Posterior vena cava (tissue), 2 donors: ENCODE measurements around the gene SNX5. TPM values are rescaled to one million over a fixed set of nuclear protein-coding genes. Genes with fewer than 3 reads are reported as not detected.
A peak's percentile ranks its signal among the peaks of the same experiment; 100 is the strongest.

ENCODE experiments used
- DNase-seq: peaks from one replicate; pipeline ENCODE4 v3.0.0-alpha.2; 2020; ENCODE audit warnings: low spot score
- intact Hi-C, 2 donors: fragments of 100-400 bp; cut with DNase I; formaldehyde crosslinking; loops; one replicate each; pipeline versions ENCODE4 v1.14.1 to v1.14.2; 2022 to 2023
- long read RNA-seq, 2 donors: library from polyadenylated mRNA; unstranded; transcript quantifications; one replicate each; pipeline ENCODE4 v2.0.0, GENCODE V29; 2020 to 2021
- total RNA-seq, 2 donors: library from RNA; stranded (reverse); fragmentation: NEBNext Ultra II Directional; extraction: Animal tissue kit (Norgen Biotek cat#: 25700); gene quantifications; one replicate each; pipeline ENCODE4 v1.2.1, GENCODE V29; 2021
- donor health status: DM: yes; HTN: yes; CAD: no.
- donor health status: DM: yes; HTN: yes; CAD: no.

Gene SNX5
- 10 to 100 TPM; 44.4 to 44.7 TPM for total RNA-seq
- long read RNA-seq, donor 1, transcript SNX5-201 (13 exons, 2,270 nt) = major isoform, 16 of 23 reads
- long read RNA-seq, donor 1, partial matches to known transcripts = 3 of 23 reads
- long read RNA-seq, donor 1, other reads (novel, unspliced or antisense) = 2 of 23 reads
- long read RNA-seq, donor 2, transcript SNX5-201 (13 exons, 2,270 nt) = major isoform, 58 of 98 reads
- long read RNA-seq, donor 2, transcript SNX5-202 (14 exons, 2,288 nt) = minor isoform, 15 of 98 reads
- long read RNA-seq, donor 2, partial matches to known transcripts = 18 of 98 reads
- long read RNA-seq, donor 2, other reads (novel, unspliced or antisense) = 7 of 98 reads

DNA sequence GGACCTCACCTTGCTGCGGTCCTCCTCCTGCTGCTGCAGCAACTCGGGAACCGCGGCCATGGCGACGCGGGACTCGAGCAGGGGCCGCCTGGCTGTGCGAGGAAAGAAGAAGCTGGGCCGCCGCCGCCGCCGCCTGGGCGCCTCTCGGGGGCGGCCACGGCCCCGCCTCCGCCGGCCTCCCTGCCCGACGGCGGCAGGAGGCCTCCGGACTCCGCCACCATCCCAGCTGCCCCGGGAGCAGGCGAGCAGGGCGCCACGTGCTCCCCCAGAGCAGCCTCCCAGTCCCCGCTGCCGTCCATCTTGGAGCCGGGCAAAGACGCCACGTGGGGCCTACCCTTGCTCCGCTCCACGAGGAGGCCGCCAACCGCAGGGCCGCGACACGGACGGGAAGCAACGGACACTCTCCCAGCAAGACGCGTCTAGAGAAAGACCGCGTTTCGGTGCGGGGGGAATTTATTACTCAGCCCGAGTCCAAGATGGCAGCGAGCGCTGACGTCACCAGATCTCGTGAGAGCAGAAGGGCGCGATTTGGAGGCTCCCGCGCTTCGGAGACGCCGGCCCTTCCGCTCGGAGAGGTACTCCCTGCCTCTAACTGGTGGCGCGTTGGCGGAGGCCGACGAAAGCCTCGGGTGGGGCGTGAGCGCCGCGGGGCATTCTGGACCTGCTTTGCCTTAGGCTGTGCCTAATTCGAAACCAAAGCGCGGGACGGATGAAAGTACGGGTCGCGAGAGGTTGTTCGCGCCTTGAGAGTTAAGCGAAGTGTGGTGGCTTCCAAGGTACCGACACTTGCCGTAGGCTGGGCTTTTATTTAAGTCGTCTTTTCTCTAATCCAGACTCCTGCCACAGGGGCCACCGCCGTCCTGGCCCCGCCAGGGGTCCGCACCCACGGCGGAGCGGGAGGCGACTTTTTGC is at the start of gene SNX5, which contains the start of gene MGME1:
Gene SNX5 (minus strand): TSS at position 429 of the 912 bp plus-strand sequence. CDS start 369 bp downstream, at position 60.
Gene MGME1 (plus strand): TSS at position 653 of the 912 bp plus-strand sequence. CDS start 842 bp downstream, outside the sequence.
- peak; percentile 100 for DNase-seq
- intact Hi-C loops = no loop called here

DNA sequence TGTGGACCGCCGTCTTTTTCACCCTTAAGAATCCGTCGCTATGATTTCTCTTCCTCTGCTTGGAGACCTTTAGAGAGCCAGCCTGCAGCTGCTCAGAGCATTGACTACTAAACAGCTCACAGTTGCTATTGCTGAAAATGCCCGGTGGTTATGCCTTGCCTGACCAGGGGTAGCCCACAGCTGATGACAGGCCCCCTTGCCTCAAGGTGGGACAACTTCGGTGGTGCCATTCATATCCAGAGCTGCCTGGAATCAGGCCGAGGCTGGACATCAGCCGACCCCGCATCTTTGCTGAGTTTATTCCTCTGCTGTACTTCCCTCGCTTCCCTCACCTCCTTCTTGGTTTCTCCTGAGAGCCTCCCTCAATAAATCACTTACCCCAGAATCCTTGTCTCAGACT is 49.5 kb upstream of the SNX5 start:
- DNase-seq = no peak
- intact Hi-C loops = no loop called here

DNA sequence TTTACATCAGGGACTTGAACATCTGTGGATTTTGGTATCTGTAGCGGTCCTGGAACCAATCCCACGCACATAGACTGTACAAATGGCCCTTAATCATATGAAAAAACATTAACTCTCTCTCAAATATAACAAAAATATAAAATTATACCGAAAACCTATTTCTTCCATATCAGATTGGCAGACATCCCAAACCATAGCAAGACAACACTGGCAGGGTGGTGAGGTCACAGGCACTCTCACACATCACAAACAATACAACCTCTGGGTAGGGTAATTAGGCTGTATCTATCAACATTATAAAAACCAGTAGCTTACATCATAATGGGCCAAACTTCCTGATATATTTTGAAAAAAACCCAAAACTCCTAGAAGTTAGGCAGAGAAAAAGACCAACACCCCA is 48.2 kb upstream of the SNX5 start:
- intact Hi-C loops = no loop called here
- DNase-seq = no peak

DNA sequence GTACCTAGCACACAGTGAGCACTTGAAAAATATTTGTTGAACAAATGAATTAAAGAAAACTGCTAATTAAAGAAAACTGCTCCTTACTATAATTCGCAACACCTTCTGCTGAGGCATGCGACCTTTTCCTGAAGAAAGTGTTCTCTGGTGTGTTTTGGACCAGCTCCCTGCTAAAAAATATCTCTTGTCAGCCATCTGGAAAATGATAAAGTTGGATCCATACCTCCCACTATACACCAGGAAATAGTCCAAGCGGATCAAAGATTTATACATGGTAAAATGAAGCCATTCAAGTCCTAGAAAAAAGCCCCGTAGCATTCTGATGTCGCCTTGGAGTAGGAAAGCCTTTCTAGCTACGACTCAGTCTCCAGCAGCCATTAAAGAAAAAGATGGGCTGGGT is 45.8 kb upstream of the SNX5 start:
- DNase-seq = no peak
- intact Hi-C loops = loop anchor here in 1 of 2 donors (1.0 kb wide), 1 partner anchor 17 kb away; no protein-coding TSS in a partner anchor

DNA sequence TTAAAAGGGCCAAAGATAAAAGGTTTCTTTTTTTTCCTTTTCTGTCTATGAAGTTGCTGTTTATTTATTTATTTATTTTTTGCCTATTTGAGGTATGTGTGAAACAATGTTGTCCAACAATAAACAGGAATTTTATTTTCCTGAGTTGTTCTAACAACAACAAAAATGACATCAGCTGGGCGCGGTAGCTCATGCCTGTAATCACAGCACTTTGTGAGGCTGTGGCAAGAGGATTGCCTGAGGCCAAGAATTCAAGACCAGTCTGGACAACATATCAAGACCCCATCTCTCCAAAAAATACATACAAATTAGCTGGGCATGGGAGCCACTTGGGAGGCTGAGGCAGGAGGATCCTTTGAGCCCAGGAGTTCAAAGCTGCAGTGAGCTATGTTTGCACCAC is 44.3 kb upstream of the SNX5 start:
- intact Hi-C loops = no loop called here
- DNase-seq = no peak

DNA sequence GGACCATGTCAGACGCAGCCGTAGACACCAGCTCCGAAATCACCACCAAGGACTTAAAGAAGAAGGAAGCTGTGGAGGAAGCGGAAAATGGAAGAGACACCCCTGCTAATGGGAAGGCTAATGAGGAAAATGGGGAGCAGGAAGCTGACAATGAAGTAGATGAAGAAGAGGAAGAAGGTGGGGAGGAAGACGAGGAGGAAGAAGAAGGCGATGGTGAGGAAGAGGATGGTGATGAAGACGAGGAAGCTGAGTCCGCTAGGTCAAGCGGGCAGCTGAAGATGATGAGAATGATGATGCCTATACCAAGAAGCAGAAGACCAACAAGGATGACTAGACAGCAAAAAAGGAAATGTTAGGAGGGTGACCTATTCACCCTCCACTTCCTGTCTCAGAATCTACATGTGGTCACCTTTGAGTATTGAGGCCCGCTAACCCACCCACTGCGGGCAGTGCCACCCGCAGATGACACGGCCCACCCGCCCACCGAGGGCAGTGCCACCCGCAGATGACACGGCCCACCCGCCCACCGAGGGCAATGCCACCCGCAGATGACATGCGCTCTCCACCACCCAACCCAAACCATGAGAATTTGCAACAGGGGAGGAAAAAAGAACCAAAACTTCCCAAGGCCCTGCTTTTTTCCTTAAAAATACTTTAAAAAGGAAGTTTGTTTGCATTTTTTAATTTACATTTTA is 43.5 kb upstream of the SNX5 start:
- intact Hi-C loops = no loop called here
- no peak for DNase-seq

DNA sequence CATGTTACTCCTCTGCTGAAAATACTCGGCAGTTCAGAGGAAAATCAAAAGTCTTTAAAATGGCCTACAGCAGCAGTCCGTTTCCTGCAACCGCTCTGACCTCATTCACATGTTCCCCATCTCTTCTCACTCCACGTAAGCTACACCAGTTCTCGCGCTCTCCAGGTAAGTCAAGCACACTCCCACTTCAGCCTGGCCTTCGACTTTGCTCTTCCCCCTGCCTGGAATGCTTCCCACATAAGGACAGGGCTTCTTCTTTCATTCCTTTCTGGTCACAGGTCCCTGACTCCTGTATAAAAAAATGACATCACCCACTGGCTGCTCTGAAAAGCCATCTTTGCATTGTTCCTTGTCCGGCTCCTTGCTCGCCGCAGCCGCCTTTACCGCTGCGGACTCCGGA is 42.9 kb upstream of the SNX5 start:
- intact Hi-C loops = no loop called here
- no peak for DNase-seq

DNA sequence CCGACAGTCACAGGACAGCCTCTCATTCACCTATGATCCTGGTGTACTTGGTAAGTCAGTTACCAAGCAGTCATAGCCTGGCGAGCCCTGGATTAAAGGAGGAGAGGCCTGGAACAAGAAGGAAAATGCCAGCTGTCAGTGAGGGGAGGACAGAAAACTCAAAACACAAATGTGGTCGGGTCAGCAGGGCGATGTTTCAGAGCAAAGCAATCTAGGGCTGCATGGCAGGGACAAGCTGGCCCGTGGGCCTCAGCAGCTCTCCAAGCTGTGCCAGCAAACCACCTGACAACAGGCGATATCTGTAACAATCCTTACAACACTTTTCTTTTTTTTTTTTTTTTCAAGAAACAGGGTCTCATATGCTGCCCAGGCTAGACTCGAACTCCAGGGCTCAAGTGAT is 40.5 kb upstream of the SNX5 start:
- no peak for DNase-seq
- intact Hi-C loops = no loop called here

DNA sequence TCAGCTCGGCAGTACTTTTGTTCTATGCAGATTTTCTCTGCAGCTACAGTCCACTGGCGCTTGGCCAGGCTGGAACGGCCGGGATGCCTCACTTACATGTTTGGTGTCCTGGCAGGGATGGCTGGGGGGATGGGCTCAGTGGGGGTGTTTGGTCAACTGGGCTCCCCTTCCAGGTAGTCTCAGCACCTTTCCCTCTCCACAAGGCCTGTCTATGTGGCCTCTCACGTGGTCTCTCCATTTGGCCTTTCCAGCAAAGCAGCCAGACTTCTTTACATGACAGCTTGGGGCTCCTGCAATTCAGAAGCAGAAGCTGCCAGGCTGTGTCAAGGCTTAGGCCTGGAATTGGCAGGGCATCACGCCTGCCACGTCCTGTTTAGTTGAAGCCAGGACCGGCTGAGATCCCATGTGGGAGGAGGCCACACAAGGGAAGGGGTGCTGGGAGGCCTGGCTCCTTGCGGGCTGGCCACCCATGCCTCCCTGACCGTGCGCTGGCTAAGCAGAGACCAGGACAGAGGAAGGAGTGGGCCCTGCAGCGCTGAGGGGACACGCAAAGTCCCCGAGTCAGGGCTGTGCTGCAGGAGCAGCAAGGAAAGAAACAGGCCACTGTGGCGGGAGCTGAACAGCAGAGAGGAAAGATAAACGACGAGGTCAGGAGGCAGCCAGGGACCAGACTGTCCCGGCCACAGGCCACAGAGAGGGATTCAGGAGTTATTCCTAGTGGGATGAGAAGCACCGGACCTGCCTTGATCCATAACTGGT is 39.1 kb upstream of the SNX5 start:
- DNase-seq = no peak
- intact Hi-C loops = no loop called here

DNA sequence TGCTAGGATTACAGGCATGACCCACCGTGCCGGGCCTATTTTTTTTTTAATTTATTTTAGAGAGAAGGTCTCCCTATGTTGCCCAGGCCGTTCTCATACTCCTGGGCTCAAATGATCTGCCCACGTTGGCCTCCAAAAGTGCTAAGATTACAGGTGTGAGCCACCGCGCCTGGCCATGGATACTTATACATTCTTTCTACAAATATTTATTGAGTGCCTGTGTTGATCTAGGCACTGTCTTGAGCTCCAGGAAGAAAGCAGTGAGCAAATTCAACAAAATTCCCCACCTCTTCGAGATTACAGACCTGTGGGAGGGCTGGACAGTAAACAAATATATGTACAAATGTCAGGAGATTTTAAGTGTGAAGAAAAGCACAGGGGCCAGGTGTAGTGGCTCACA is 38.1 kb upstream of the SNX5 start:
- intact Hi-C loops = no loop called here
- DNase-seq = no peak

DNA sequence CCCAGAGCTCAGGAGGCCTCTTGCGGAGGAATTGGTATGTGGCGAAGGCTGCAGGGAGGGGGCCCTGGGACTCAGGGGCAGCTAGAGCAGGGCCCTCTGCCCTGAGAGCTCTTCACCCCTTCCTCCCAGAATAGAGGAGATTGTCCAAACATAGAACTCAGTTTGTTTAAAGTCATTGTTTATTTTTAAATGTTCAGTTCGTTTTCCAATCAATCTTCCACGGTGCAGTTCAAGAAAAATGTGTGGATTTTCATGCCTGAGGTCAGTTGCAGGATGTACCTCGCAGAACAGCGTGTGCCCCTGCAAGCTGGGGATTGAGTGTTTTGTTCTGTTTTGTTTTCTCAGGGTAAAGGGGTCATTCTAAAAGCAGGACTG is 37.4 kb upstream of the SNX5 start:
- intact Hi-C loops = no loop called here
- no peak for DNase-seq

DNA sequence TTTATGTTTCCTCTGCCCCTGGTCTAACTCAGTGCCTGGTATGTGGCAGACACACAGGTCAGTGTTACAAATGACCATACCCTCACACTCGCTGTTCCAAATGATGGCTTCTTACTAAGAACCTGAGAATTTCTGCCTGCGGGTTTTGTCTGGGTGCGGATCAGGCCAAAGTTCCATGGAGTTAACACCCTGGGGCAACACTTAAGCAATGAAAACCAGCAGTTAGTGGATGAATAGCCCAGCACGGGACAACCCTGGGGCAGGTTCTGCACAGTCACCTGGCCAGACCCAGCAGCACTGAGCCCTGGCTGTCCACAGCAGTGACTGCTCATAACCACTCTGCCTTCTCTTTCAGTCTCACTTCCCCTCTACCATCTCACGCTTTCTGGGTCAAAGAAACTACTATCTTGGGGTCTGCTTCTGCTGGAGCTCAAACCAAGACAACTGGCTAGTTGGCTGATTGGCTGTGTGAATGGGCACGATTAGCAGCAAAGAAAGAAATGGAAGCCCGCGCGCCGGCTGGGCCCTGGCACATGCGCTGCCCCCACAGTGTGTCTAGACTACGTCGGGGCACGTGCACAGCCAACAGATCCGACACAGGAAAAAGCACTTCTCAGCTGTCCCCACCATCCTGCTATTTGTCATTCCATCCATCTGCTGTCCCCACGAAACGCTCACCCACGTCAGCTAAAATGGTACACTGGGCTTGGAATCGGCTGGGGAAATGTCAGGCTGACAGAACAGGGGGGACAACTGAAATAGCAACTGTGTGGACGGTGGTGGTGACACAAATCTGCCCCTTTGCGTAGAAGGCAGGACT is 36.8 kb upstream of the SNX5 start:
- intact Hi-C loops = no loop called here
- no peak for DNase-seq

DNA sequence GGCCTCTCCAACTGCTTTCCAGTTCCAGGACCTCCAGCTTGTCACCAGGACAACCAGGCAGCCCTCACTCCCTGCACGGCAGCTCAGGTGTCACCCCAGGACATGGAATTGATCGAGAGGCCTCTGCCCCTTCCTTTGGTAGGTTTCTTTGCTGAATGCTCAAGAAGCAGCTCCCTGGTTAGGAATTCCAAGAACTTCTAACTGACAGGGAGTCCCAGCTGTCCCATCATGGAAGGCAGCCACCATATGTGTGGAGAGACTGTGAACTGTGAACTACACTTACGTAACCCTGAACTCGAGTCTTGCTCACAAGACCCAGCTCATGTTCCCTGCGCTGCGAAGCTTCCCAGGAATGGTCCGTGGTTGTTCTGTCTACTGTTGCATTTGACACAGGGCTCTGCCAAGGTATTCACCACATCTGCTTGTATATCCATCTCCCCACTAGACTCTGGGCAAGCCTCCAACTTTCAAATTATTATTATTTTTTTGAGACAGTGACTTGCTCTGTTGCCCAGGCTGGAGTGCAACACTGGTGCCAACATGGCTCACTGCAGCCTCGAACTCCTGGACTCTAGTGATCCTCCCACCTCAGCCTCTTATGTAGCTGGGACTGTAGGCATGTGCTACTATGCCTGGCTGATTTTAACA is 35.9 kb upstream of the SNX5 start:
- intact Hi-C loops = no loop called here
- DNase-seq = no peak

DNA sequence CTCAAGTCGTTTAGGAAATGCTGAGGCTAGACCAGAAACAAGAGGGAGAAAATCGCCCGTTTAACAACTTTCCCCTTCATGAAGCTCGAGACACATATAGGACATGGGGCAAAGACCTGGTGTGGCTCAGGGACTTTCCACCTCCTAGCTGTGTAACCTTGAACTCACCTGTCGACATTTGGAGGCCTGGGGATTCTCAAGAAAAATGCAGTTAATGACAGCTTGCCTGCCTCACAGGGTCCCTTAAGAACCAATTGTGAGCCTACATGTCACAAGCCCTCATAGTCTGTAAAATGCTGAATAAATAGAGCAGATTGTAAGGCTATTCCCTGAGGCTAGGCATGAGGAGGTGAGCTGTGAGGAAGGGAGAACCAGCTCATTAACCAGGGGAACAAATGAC is 35.3 kb upstream of the SNX5 start:
- DNase-seq = no peak
- intact Hi-C loops = no loop called here

DNA sequence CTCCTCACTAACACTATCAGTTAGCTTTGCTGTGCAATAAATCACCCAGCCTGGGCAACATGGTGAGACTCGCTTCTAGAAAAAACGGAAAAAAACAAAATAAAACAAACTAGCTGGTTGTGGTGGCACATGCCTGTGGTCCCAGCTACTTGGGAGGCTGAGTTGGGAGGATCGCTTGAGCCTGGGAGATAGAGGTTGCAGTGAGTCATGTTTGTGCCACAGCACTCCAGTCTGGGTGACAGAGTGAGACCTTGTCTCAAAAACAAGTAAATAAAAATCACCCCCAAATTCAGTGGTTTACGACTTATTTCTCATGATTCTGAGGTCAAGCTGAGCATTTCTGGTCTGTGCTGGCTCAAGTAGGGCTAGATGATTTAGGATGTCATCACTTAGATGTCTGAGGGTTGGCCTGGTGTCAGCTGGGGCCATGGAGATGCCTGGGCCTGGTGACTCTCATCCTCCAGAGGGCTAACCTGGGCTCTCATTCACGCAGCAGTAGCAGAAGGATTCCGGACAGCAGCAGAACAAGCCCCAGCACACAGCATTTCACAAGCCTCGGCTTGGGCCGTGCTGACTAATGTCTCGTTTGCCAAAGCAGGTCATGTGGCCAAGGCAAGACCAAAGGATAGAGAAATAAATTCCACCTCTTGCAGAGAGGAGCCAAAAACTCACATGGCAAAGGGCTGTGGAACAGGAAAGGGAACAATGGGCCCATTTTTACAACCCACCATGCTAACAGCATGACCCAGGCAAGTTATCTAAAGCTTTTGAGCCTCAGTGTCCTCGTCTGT is 32.7 kb upstream of the SNX5 start:
- intact Hi-C loops = no loop called here
- DNase-seq = peak; percentile 92

DNA sequence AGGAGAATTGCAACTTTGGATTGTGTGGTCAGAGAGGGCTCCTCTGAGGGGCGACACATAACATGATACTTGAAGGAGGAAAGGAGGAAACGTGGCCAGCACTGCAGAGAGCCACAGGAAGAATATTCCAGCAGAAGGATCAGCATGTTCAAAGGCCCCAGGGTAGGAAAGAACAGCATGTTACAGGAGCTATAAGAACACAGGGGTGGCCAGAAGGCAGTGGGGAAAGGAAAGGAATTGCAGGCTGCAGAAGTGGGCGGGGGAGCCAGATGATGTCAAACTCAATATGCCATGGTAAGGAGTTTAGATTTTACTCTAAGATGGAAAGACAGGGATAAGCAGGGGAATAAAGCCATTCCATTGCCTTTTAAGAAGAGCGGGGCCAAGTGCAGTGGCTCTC is 31.0 kb upstream of the SNX5 start:
- intact Hi-C loops = loop anchor here (10.0 kb wide), 1 partner anchor 495 kb away; no protein-coding TSS in a partner anchor
- DNase-seq = no peak

DNA sequence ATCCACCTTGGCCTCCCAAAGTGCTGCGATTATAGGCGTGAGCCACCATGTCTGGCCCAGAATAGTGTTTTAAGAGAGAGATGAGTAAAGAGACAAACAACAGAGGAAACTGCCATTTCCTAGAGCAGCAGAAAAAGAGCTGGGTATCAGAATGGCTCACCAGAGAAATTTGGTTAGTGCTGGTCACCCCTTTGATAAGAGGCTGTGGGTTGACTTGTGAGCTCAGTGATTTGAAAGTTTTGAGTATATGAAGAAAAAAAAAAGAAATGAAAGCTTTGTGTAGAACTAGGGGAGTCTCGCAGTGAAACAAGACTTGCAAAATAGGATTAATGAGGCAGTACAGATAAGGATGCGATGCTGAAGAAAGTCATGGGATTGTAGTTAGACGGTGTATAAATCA is 29.9 kb upstream of the SNX5 start:
- intact Hi-C loops = loop anchor here (10.0 kb wide), 1 partner anchor 494 kb away; no protein-coding TSS in a partner anchor
- DNase-seq = no peak
